ENCODE results near the gene STAM2. TPM values are rescaled to one million over a fixed set of nuclear protein-coding genes. Genes with fewer than 3 reads are reported as not detected.
"Not testable (repeated sequence)": the region's sequence is repeated elsewhere in the genome, so short reads cannot be mapped to it uniquely, and the experiment has no call there.

Gene STAM2
- total RNA-seq, 1 donor from 2014 or later: 24.6 TPM

GRCh38 chr2:152175012-152175367 lies 573 bp downstream of the STAM2 start:
- Mint-ChIP-seq H3K4me3 (peak overlapping the region; percentile 97), H3K27me3 (peaks cover 2% of the 10 kb centered on the region), H3K9me3 (no peaks in the 10 kb centered on the region), H3K4me1 (ENCODE audit: unreplicated experiment) (peaks cover 12% of the 10 kb centered on the region), H3K36me3 (no peaks in the 10 kb centered on the region), H3K27ac (peak overlapping the region; percentile 99)
- no peak for DNase-seq (ENCODE audit: extremely low spot score, unreplicated experiment)
- TF ChIP-seq, protein P1, sequence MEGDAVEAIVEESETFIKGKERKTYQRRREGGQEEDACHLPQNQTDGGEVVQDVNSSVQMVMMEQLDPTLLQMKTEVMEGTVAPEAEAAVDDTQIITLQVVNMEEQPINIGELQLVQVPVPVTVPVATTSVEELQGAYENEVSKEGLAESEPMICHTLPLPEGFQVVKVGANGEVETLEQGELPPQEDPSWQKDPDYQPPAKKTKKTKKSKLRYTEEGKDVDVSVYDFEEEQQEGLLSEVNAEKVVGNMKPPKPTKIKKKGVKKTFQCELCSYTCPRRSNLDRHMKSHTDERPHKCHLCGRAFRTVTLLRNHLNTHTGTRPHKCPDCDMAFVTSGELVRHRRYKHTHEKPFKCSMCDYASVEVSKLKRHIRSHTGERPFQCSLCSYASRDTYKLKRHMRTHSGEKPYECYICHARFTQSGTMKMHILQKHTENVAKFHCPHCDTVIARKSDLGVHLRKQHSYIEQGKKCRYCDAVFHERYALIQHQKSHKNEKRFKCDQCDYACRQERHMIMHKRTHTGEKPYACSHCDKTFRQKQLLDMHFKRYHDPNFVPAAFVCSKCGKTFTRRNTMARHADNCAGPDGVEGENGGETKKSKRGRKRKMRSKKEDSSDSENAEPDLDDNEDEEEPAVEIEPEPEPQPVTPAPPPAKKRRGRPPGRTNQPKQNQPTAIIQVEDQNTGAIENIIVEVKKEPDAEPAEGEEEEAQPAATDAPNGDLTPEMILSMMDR (conservative IDR thresholded peaks at IDR 0.05): no peak

DNA sequence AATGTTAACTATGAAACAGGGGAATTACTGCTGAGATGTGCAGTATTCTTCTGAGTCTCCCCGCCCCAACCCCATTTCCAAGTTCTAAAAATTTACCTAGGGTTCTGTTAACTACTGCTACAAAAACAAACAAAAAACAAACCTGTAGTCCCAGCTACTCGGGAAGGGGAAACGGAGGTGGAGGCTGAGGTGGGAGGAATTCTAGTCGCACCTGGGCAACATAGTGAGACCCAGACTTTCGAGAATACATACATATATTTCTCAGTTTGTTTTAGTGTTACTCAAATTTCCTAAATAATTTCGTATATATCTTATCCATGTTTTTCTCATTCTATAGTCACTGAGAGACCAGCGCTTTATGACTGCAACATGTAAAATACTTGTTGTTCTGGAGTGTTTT lies 989 bp downstream of the STAM2 start:
- peak overlapping the region; percentile 97 for H3K4me3 Mint-ChIP-seq
- peaks cover 12% of the 10 kb centered on the region for H3K4me1 Mint-ChIP-seq (ENCODE audit: unreplicated experiment)
- peak overlapping the region; percentile 99 for H3K27ac Mint-ChIP-seq
- H3K9me3 Mint-ChIP-seq: no peaks in the 10 kb centered on the region
- TF ChIP-seq, protein P1 (conservative IDR thresholded peaks at IDR 0.05): no peak
- no peaks in the 10 kb centered on the region for H3K36me3 Mint-ChIP-seq
- no peak for DNase-seq (ENCODE audit: extremely low spot score, unreplicated experiment)
- no peaks in the 10 kb centered on the region for H3K27me3 Mint-ChIP-seq

- no peaks in the 10 kb centered on the region for H3K9me3 Mint-ChIP-seq
- TF ChIP-seq, protein P1 (conservative IDR thresholded peaks at IDR 0.05): no peak
- no peaks in the 10 kb centered on the region for H3K27me3 Mint-ChIP-seq
- peak overlapping the region; percentile 97 for H3K4me3 Mint-ChIP-seq
- no peak for DNase-seq (ENCODE audit: extremely low spot score, unreplicated experiment)
- H3K4me1 Mint-ChIP-seq (ENCODE audit: unreplicated experiment): peaks cover 12% of the 10 kb centered on the region
- no peaks in the 10 kb centered on the region for H3K36me3 Mint-ChIP-seq
- peak overlapping the region; percentile 51 for H3K27ac Mint-ChIP-seq
These were observed 1.7 kb downstream of the STAM2 start for GRCh38 chr2:152173831-152174230.

DNA sequence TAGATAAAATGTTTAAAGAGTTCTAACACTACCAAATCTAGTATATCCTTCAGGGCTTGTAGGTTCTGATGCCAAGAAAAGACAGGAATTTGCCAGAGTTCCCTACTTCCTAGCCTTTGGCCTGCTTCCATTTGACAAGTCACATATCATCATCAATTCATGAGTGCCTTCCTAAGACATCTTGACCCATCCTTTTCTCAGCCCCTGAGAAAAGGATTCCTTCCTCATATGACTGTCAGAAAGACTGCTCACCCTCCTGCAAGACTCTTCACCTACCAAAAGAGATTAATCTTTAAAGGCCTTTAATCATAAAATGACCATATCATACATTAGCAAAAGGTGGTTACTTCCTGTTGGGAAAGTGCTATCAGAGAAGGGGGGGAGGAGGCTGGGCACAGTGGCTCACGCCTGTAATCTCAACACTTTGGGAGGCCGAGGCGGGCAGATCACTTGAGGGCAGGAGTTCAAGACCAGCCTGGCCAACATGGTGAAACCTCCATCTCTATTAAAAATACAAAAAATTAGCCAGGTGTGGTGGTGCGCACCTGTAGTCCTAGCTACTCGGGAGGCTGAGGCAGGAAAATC lies 3.3 kb downstream of the STAM2 start:
- H3K9me3 Mint-ChIP-seq; H3K36me3 Mint-ChIP-seq; DNase-seq (ENCODE audit: extremely low spot score, unreplicated experiment); H3K27me3 Mint-ChIP-seq: not testable (repeated sequence)
- Mint-ChIP-seq H3K27ac (peak overlapping the region; percentile 80), H3K4me1 (ENCODE audit: unreplicated experiment) (peaks cover 12% of the 10 kb centered on the region), H3K4me3 (peak overlapping the region; percentile 35)

DNA sequence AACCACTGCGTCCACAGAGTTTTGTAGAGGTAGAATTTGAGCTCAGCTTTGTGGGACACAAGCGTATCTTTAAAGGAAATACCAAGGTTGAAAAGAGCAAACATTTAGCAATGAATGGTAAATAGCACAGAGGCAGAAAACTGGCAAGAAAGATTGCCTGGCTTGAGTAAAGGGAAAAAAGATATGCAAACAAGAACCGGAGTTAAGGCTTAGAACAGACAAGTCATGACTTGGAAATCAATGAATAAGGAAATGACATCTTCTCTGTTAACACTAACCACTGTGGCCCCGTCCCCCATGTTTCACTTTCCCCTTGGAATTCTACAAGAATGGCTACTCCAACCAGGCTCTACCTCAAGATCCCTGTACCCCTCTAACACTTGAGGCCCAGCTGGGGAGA lies 3.8 kb downstream of the STAM2 start:
- TF ChIP-seq, protein P1 (conservative IDR thresholded peaks at IDR 0.05): no peak
- Mint-ChIP-seq H3K9me3 (no peaks in the 10 kb centered on the region), H3K4me3 (peak overlapping the region; percentile 69), H3K27me3 (no peaks in the 10 kb centered on the region), H3K36me3 (no peaks in the 10 kb centered on the region), H3K4me1 (ENCODE audit: unreplicated experiment) (peaks cover 18% of the 10 kb centered on the region), H3K27ac (peak overlapping the region; percentile 80)
- DNase-seq (ENCODE audit: extremely low spot score, unreplicated experiment): no peak

DNA sequence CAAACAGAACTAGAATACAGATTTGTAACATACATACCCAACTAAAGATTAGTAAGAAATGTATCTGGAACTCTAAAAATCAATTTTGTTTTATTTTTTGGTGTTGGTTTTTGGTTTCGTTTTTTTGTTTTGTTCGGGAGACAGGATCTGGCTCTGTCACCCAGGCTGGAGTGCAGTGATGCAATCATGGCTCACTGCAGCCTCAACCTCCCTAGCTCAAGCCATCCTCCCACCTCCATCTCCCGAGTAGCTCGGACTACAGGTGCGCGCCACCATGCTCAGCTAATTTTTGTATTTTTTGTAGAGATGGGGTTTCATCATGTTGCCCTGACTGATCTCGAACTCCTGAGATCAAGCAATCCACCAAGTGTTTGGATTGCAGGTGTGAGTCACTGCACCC lies 6.4 kb downstream of the STAM2 start:
- not testable (repeated sequence) for DNase-seq (ENCODE audit: extremely low spot score, unreplicated experiment); H3K27me3 Mint-ChIP-seq; H3K36me3 Mint-ChIP-seq; H3K27ac Mint-ChIP-seq; H3K9me3 Mint-ChIP-seq; H3K4me3 Mint-ChIP-seq
- peaks cover 20% of the 10 kb centered on the region for H3K4me1 Mint-ChIP-seq (ENCODE audit: unreplicated experiment)

- H3K36me3 Mint-ChIP-seq; H3K4me3 Mint-ChIP-seq; H3K27me3 Mint-ChIP-seq; DNase-seq (ENCODE audit: extremely low spot score, unreplicated experiment); H3K27ac Mint-ChIP-seq; H3K9me3 Mint-ChIP-seq: not testable (repeated sequence)
- peaks cover 25% of the 10 kb centered on the region for H3K4me1 Mint-ChIP-seq (ENCODE audit: unreplicated experiment)
These were observed 8.1 kb downstream of the STAM2 start for GRCh38 chr2:152167470-152167869.
